HG03060 (cell line): Measurements from ENCODE around the gene NF1.
"Not testable (repeated sequence)": the region's sequence is repeated elsewhere in the genome, so short reads cannot be mapped to it uniquely, and the experiment has no call there.

Experiments used
- ATAC-seq: cut with Tn5 transposase; IDR thresholded peaks from one replicate; pipeline ENCODE4 v1.9.1; 2021; ENCODE audit warnings: low read depth, moderate number of reproducible peaks; ENCODE audit not compliant: unreplicated experiment

The NF1 gene

GRCh38 chr17:31174215-31174614, 79.4 kb downstream of the NF1 start:
- no peak for ATAC-seq

- no peak for ATAC-seq
Observed at GRCh38 chr17:31175237-31175636, 80.5 kb downstream of the NF1 start.

GRCh38 chr17:31176143-31176542, 81.4 kb downstream of the NF1 start:
- ATAC-seq = not testable (repeated sequence)

GRCh38 chr17:31178951-31179350, 84.2 kb downstream of the NF1 start:
- ATAC-seq = not testable (repeated sequence)

- ATAC-seq = no peak
Observed at GRCh38 chr17:31195305-31195704, 100.5 kb downstream of the NF1 start.

GRCh38 chr17:31198026-31198425, 103.2 kb downstream of the NF1 start:
- no peak for ATAC-seq

- ATAC-seq = not testable (repeated sequence)
Observed at GRCh38 chr17:31198666-31199065, 103.9 kb downstream of the NF1 start.

GRCh38 chr17:31200287-31200686, 105.5 kb downstream of the NF1 start:
- no peak for ATAC-seq

GRCh38 chr17:31202968-31203367, 108.2 kb downstream of the NF1 start:
- no peak for ATAC-seq

GRCh38 chr17:31211352-31212012, 116.7 kb downstream of the NF1 start:
- ATAC-seq = no peak

- no peak for ATAC-seq
Observed at GRCh38 chr17:31216031-31216751, 121.4 kb downstream of the NF1 start.

- ATAC-seq = no peak
Observed at GRCh38 chr17:31224366-31224765, 129.6 kb downstream of the NF1 start.

- no peak for ATAC-seq
Observed at GRCh38 chr17:31225831-31226230, 131.1 kb downstream of the NF1 start.

- ATAC-seq = no peak
Observed at GRCh38 chr17:31226373-31226772, 131.6 kb downstream of the NF1 start.

- no peak for ATAC-seq
Observed at GRCh38 chr17:31226950-31227349, 132.2 kb downstream of the NF1 start.

- ATAC-seq = no peak
Observed at GRCh38 chr17:31231852-31232251, 137.1 kb downstream of the NF1 start.

GRCh38 chr17:31235110-31235509, 140.3 kb downstream of the NF1 start:
- ATAC-seq = no peak

- no peak for ATAC-seq
Observed at GRCh38 chr17:31236137-31236536, 141.4 kb downstream of the NF1 start.

GRCh38 chr17:31236712-31237111, 141.9 kb downstream of the NF1 start:
- no peak for ATAC-seq

- ATAC-seq = no peak
Observed at GRCh38 chr17:31241116-31241515, 146.3 kb downstream of the NF1 start.

- no peak for ATAC-seq
Observed at GRCh38 chr17:31248986-31249834, 154.4 kb downstream of the NF1 start.
